GM13977 (cell line): ENCODE data around the gene OXNAD1.

Source experiments
- DNase-seq: peaks from one replicate; pipeline ENCODE4 v3.0.0; 2012; ENCODE audit warnings: low spot score
- in situ Hi-C: fragments of 300-500 bp; cut with MboI; formaldehyde crosslinking; loops from one replicate; pipeline ENCODE4 v1.12.0; 2022; ENCODE audit warnings: low sequenced_read_pairs, low pct_unique_long_range_greater_than_20kb, mixed read lengths, inconsistent platforms; ENCODE audit not compliant: unreplicated experiment
- TF ChIP-seq, protein P1 (sequence below): IDR thresholded peaks from 2 replicates; pipeline ENCODE4 v1.5.1; 2012; ENCODE audit warnings: mild to moderate bottlenecking, control low read depth; ENCODE audit not compliant: insufficient read depth; ENCODE audit errors: extremely low read depth, missing control alignments

OXNAD1 gene

DNA sequence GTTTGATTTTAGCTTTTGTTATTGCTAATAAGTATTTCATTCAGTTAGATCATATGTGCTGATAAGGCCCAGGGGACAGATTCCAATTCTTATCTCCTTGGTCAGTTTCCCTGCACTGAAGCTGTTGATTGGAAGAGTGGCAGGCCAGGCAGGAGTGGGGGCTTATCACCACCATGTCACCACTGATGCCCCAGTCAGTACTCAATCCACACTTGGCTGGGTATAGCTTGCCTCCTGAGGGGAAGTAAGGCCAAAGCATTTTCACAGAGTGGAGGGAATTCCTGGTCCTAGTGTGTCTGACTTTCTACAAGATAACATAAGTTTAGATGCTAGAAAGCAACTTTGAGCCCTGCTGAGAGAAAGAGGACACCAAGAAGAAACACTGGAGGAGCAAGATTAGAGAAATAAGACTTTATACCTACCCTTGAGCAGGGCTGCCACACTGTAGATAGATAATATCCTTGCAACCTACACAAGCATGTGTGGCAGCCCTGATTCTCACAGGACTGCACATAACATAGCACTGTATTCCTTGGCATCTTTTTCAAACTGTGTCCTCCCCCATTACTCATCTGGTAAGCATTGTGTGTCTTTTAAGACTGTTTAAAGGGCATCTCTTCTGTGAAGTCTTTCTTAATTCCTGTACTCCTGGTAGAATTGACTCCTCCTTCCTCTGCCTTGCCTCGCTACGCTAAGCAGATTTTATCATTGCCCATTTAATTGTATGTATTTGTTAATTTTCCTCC, 24.3 kb downstream of the OXNAD1 start:
- in situ Hi-C loops = loop anchor here (5.0 to 25.0 kb wide), 3 partner anchors 263 to 923 kb away; no protein-coding TSS in a partner anchor
- TF ChIP-seq, protein P1, sequence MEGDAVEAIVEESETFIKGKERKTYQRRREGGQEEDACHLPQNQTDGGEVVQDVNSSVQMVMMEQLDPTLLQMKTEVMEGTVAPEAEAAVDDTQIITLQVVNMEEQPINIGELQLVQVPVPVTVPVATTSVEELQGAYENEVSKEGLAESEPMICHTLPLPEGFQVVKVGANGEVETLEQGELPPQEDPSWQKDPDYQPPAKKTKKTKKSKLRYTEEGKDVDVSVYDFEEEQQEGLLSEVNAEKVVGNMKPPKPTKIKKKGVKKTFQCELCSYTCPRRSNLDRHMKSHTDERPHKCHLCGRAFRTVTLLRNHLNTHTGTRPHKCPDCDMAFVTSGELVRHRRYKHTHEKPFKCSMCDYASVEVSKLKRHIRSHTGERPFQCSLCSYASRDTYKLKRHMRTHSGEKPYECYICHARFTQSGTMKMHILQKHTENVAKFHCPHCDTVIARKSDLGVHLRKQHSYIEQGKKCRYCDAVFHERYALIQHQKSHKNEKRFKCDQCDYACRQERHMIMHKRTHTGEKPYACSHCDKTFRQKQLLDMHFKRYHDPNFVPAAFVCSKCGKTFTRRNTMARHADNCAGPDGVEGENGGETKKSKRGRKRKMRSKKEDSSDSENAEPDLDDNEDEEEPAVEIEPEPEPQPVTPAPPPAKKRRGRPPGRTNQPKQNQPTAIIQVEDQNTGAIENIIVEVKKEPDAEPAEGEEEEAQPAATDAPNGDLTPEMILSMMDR = no peak
- DNase-seq = no peak

DNA sequence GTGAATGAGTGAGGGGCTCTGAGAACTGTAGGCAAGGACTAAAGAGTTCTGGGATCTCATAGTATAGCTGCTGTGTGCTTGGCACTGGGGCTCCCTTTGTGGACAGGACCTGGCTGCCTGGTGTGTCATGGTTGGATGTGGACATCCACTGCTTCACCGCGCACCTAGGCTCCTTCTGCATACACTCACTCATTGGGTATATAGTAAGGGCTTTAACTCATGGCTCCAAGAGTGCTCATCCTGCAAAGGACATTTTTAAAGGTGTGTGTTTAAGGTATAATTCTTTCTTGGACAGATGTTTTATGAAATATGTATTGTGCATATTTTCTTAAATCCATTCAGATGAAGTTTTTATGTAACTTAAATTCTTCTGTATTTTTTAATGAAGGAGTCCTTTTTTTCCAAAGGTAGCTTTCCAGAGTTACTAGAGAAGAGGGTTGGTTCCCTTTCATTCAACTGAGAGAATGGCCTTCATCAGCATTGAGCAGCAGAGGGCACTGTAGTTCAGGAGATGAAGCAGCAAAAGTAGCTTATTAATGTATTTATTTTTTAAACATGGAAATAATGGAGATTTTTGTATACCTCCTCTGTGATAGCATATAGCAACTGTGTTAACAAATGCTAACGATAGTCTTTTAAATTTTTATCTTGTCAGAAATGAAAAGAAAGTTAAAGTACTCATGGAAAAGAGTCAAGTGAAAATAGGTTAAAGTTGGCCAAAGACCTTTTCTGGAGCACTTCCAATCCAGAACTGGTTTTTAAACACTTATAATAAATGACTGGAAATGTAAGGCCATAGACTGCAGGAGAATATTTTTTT, 25.2 kb downstream of the OXNAD1 start:
- peak; percentile 26 for DNase-seq
- in situ Hi-C loops = loop anchor here (25.0 kb wide), 2 partner anchors 547 to 922 kb away; no protein-coding TSS in a partner anchor
- TF ChIP-seq, protein P1 = peak; percentile 87

DNA sequence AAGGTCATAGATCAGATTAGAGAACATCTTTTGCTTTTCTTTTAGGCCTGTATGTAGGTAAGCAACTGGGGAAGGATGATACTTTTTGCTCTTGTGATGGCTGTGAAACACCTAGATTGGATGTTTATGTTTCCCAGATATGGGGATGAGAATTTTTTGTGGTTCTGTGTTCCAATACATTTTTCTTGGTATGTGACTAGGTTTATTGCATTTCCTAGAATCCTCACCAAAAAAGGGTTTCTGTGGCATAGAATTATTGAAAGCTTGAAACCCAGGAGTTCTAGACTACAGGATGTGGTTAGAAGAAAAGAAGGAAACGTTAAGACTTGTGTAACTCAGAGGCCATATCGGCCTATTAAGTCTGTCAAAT, 25.8 kb downstream of the OXNAD1 start:
- no peak for DNase-seq
- in situ Hi-C loops = loop anchor here (25.0 kb wide), 2 partner anchors 546 to 921 kb away; no protein-coding TSS in a partner anchor
- TF ChIP-seq, protein P1 = no peak

DNA sequence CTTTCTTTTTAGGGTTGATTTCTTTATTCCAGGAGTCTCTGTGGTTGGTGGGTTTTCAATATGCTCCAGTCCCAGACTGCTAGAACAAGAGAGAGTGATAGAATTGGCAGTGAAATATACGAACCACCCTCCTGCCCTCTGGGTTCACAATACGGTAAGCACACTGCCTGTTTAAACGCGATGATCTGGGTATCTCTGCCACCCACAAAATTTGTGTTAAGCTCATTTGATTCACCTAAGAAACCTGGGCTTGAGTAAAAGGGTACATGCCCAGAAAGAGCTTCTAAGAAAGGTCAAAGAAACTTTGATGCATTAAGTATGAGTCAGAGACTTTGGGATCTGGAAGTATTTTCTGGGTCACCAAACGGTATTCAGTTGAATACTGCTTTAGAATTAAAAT, 29.8 kb downstream of the OXNAD1 start:
- in situ Hi-C loops = loop anchor here (25.0 kb wide), 2 partner anchors 542 to 917 kb away; no protein-coding TSS in a partner anchor
- TF ChIP-seq, protein P1 = no peak
- no peak for DNase-seq

DNA sequence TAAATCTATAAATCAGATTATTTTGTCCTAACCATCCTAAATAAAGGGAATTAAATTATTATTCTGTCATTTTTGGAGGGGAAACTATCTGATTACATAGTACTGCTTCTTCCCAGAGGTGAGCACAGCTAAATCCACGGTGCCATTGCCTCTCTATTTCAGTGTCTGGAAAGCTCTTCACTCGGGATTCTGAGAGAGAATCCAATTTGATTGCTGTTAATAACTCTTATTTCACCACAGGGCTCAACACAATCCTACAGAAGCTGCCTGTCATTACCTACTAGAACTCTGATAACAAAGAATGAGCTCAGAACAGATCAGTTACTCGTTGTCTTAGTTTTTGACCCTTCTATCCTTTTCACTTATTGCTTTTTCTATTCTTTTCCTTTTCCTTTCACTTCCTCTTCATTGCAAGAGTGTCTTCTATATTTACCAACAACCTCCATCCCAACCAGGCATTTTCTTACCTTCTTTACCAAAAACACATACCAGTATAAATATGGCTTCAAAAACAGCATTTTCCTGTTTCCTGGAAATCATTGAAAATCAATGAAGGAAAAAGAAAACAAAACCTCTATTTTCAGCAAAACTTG, 30.4 kb downstream of the OXNAD1 start:
- TF ChIP-seq, protein P1 = no peak
- DNase-seq = no peak
- in situ Hi-C loops = loop anchor here (25.0 kb wide), 2 partner anchors 542 to 917 kb away; no protein-coding TSS in a partner anchor
